Lower leg skin (tissue), 4 donors: Measurements from ENCODE around the gene SPG11. TPM values are rescaled to one million over a fixed set of nuclear protein-coding genes. Genes with fewer than 3 reads are reported as not detected.

Experiments
- DNase-seq, 2 donors: peaks; one replicate each; pipeline ENCODE4 v3.0.0-alpha.2; 2019; ENCODE audit warnings: low spot score in 2 of 2
- H3K4me3 ChIP-seq: fragments of 200-600 bp; sonication (generic); 2 replicates; pipeline ENCODE4 v1.5.1; 2017; ENCODE audit warnings: mild to moderate bottlenecking, low read depth; ENCODE audit not compliant: poor library complexity, severe bottlenecking
- CTCF ChIP-seq, 3 donors: fragments of 450-650 bp; IDR thresholded peaks; one replicate each; pipeline ENCODE4 v1.5.1; 2016; ENCODE audit warnings: antibody characterized with exemption in 3 of 3, mild to moderate bottlenecking in 3 of 3, moderate library complexity in 2 of 3
- POLR2A ChIP-seq, 2 donors: fragments of 450-650 bp; IDR thresholded peaks; one replicate each; pipeline ENCODE4 v1.6.1; 2016 to 2017; ENCODE audit warnings: antibody characterized with exemption in 2 of 2, mild to moderate bottlenecking in 1 of 2, moderate library complexity in 1 of 2
- WGBS, 2 donors: methylation state at CpG; one replicate each; pipeline ENCODE4 v1.1.5; 2018; 5-methylcytosine and 5-hydroxymethylcytosine counted together
- intact Hi-C: fragments of 100-400 bp; cut with DNase I; formaldehyde crosslinking; loops from one replicate; pipeline ENCODE4 v1.15.0; 2023; ENCODE audit warnings: low total_unique reads
- total RNA-seq, 4 donors: library from RNA; depleted of rRNA; stranded (reverse); fragments of >200 nt; gene quantifications; one replicate each; pipeline ENCODE4 v1.1.0, GENCODE V29; 2016

SPG11 gene
- total RNA-seq, 4 donors from 2014 or later, result 78.1 to 118 (median 89.7) TPM

DNA sequence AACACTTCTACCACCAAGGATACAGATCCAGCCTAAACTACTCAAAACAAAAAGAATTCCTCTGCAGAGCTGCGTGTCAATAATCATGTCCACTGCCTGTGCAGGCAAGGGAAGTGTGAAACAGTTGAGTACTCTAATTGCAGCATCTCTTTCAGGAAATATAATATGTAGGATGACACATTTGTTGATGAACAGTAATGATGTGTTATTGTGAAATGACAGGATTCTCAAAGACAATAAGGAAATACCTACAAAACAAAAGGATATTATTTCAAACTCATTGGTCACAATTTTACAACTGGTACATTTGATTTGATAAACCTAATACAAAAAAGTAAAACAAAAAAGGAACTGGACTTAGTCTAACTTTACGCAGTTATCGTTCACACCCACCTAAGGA is 4.4 kb downstream of the SPG11 start:
- WGBS, 2 donors, result 91 to 96% methylated on average over 3 of the region's 3 CpGs
- no peak overlapping the region for H3K4me3 ChIP-seq
- DNase-seq, result no peak
- TF ChIP-seq CTCF (IDR thresholded peaks at IDR 0.05) (no peak), POLR2A (IDR thresholded peaks at IDR 0.05) (no peak)
- intact Hi-C loops, result no loop called here

DNA sequence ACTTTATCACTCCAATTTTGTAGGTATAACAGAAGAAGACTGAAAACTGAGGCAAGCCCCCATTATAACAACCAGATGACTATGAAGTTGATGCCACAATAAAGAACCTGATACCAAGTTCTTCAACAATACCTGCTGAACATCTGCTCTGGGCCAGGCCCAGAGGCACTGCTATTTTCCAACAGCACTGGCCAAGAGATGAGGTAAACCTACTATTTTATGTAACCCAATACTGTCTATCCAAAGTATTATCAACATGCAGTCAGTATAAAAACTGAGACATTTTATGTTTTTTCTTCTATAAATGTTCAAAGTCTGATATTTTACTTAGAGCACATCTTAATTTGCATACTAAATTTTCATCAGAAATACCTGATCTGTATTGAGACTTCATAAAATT is 6.1 kb downstream of the SPG11 start:
- intact Hi-C loops, result no loop called here
- DNase-seq, result no peak
- no peak overlapping the region for H3K4me3 ChIP-seq
- no peak for TF ChIP-seq POLR2A (IDR thresholded peaks at IDR 0.05)
- TF ChIP-seq CTCF (IDR thresholded peaks at IDR 0.05), result no peak

DNA sequence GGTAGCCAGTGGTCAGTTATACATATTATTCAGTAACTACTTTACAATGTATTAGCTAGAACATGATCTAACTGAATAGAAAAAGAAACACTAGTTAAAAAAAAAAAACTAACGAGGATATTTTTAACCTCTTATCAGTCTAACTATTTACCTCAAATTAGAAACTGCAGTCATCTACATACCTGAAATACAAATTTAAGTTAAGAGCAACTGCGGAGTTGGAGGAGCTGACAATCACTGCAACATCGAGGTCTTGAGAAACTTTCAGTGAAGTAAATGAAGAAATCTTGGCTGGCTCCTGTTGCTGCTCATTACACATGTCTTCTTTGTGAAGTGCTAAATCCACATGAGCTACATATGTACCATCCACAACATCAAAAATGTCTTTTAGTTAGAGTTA is 6.5 kb downstream of the SPG11 start:
- 92 to 94% methylated on average over 3 of the region's 3 CpGs for WGBS, 2 donors
- no peak overlapping the region for H3K4me3 ChIP-seq
- no peak for DNase-seq
- no peak for TF ChIP-seq CTCF (IDR thresholded peaks at IDR 0.05)
- TF ChIP-seq POLR2A (IDR thresholded peaks at IDR 0.05), result no peak
- intact Hi-C loops, result no loop called here

GRCh38 chr15:44656298-44656697 is 7.2 kb downstream of the SPG11 start:
- no peak for DNase-seq
- no peak for TF ChIP-seq POLR2A (IDR thresholded peaks at IDR 0.05)
- TF ChIP-seq CTCF (IDR thresholded peaks at IDR 0.05), result no peak
- WGBS, 2 donors, result 91 to 92% methylated on average over 1 of the region's 1 CpG
- intact Hi-C loops, result no loop called here
- H3K4me3 ChIP-seq, result no peak overlapping the region

- 81 to 82% methylated on average over 6 of the region's 6 CpGs for WGBS, 2 donors
- no peak overlapping the region for H3K4me3 ChIP-seq
- intact Hi-C loops, result no loop called here
Measured at GRCh38 chr15:44654858-44655257, 8.6 kb downstream of the SPG11 start.

More at GRCh38 chr15:44654858-44655257, 8.6 kb downstream of the SPG11 start:
- DNase-seq, result no peak
- no peak for TF ChIP-seq CTCF (IDR thresholded peaks at IDR 0.05)
- no peak for TF ChIP-seq POLR2A (IDR thresholded peaks at IDR 0.05)
